Stomach (tissue), 4 donors: ENCODE data around the gene TMEM150A.

ENCODE experiments used
- EP300 ChIP-seq: sonication (generic); formaldehyde crosslinking; IDR thresholded peaks from one replicate; pipeline ENCODE4 v1.6.1; 2017; ENCODE audit warnings: antibody characterized with exemption
- TF ChIP-seq, protein P1 (sequence below), 7 experiments: fragments of 450-650 bp in 4 of 7; fragments of 200-600 bp in 3 of 7; sonication (generic) in 3 of 7; IDR thresholded peaks; one replicate each; pipeline ENCODE4 v1.5.1; 2016 to 2019; ENCODE audit warnings: antibody characterized with exemption in 7 of 7, control low read depth in 2 of 7, mild to moderate bottlenecking in 1 of 7

DNA sequence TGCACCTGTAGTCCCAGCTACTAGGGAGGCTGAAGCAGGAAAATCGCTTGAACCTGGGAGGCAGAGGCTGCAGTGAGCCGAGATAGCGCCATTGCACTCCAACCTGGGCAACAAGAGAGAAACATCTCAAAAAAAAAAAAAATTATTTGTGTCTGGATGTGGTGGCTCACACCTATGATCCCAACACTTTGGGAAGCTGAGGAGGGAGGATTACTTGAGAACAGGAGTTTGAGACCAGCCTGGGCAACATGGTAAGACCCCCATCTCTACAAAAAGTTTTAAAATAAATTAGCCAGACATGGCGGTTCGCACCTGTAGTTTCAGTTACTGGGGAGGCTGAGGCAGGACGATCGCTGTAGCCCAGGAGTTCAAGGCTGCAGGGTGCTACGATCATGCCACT, 26.8 kb downstream of the TMEM150A start:
- no peak for TF ChIP-seq EP300
- TF ChIP-seq, protein P1, sequence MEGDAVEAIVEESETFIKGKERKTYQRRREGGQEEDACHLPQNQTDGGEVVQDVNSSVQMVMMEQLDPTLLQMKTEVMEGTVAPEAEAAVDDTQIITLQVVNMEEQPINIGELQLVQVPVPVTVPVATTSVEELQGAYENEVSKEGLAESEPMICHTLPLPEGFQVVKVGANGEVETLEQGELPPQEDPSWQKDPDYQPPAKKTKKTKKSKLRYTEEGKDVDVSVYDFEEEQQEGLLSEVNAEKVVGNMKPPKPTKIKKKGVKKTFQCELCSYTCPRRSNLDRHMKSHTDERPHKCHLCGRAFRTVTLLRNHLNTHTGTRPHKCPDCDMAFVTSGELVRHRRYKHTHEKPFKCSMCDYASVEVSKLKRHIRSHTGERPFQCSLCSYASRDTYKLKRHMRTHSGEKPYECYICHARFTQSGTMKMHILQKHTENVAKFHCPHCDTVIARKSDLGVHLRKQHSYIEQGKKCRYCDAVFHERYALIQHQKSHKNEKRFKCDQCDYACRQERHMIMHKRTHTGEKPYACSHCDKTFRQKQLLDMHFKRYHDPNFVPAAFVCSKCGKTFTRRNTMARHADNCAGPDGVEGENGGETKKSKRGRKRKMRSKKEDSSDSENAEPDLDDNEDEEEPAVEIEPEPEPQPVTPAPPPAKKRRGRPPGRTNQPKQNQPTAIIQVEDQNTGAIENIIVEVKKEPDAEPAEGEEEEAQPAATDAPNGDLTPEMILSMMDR (IDR thresholded peaks at IDR 0.05), result no peak
